ENCODE data around the gene TTC12. TPM values are rescaled to one million over a fixed set of nuclear protein-coding genes. Genes with fewer than 3 reads are reported as not detected.

The TTC12 gene
- total RNA-seq, result 35.7 TPM

- no peaks in the 10 kb centered on the region for H3K9me3 ChIP-seq (ENCODE audit: low read depth, low read length)
- peak within 1 kb of the TSS; percentile 66 for H3K4me3 ChIP-seq (ENCODE audit: low read length)
- peaks cover 18% of the 10 kb centered on the region for H3K4me1 ChIP-seq (ENCODE audit: insufficient read depth, low read length)
- no peaks in the 10 kb centered on the region for H3K27me3 ChIP-seq (ENCODE audit: insufficient read depth, low read length)
Observed at GRCh38 chr11:113314389-113315301, at the start of gene TTC12. TTC12 (plus strand) TSS chr11:113314583; CDS start chr11:113316258, 1,675 bp downstream.

GRCh38 chr11:113265362-113265761 is 49.0 kb upstream of the TTC12 start:
- Histone ChIP-seq H3K4me1 (ENCODE audit: insufficient read depth, low read length) (no peaks in the 10 kb centered on the region), H3K9me3 (ENCODE audit: low read depth, low read length) (no peaks in the 10 kb centered on the region)

GRCh38 chr11:113267493-113267892 is 46.9 kb upstream of the TTC12 start:
- Histone ChIP-seq H3K9me3 (ENCODE audit: low read depth, low read length) (no peaks in the 10 kb centered on the region), H3K4me1 (ENCODE audit: insufficient read depth, low read length) (no peaks in the 10 kb centered on the region), H3K4me3 (ENCODE audit: low read length) (no peak overlapping the region), H3K27me3 (ENCODE audit: insufficient read depth, low read length) (no peaks in the 10 kb centered on the region)

More at GRCh38 chr11:113265362-113265761, 49.0 kb upstream of the TTC12 start:
- no peak overlapping the region for H3K4me3 ChIP-seq (ENCODE audit: low read length)
- H3K27me3 ChIP-seq (ENCODE audit: insufficient read depth, low read length), result no peaks in the 10 kb centered on the region

- Histone ChIP-seq H3K27me3 (ENCODE audit: insufficient read depth, low read length) (no peaks in the 10 kb centered on the region), H3K4me3 (ENCODE audit: low read length) (no peak overlapping the region), H3K4me1 (ENCODE audit: insufficient read depth, low read length) (no peaks in the 10 kb centered on the region), H3K9me3 (ENCODE audit: low read depth, low read length) (no peaks in the 10 kb centered on the region)
Observed at GRCh38 chr11:113269096-113269495, 45.3 kb upstream of the TTC12 start.

- no peaks in the 10 kb centered on the region for H3K27me3 ChIP-seq (ENCODE audit: insufficient read depth, low read length)
- H3K9me3 ChIP-seq (ENCODE audit: low read depth, low read length), result no peaks in the 10 kb centered on the region
- H3K4me3 ChIP-seq (ENCODE audit: low read length), result no peak overlapping the region
- no peaks in the 10 kb centered on the region for H3K4me1 ChIP-seq (ENCODE audit: insufficient read depth, low read length)
Observed at GRCh38 chr11:113269636-113270035, 44.7 kb upstream of the TTC12 start.

- Histone ChIP-seq H3K27me3 (ENCODE audit: insufficient read depth, low read length) (no peaks in the 10 kb centered on the region), H3K9me3 (ENCODE audit: low read depth, low read length) (no peaks in the 10 kb centered on the region), H3K4me1 (ENCODE audit: insufficient read depth, low read length) (no peaks in the 10 kb centered on the region), H3K4me3 (ENCODE audit: low read length) (no peak overlapping the region)
Observed at GRCh38 chr11:113270080-113270479, 44.3 kb upstream of the TTC12 start.

- Histone ChIP-seq H3K4me1 (ENCODE audit: insufficient read depth, low read length) (no peaks in the 10 kb centered on the region), H3K4me3 (ENCODE audit: low read length) (no peak overlapping the region), H3K27me3 (ENCODE audit: insufficient read depth, low read length) (no peaks in the 10 kb centered on the region), H3K9me3 (ENCODE audit: low read depth, low read length) (no peaks in the 10 kb centered on the region)
Observed at GRCh38 chr11:113271551-113272245, 42.7 kb upstream of the TTC12 start.

GRCh38 chr11:113272281-113272680 is 42.1 kb upstream of the TTC12 start:
- Histone ChIP-seq H3K9me3 (ENCODE audit: low read depth, low read length) (no peaks in the 10 kb centered on the region), H3K27me3 (ENCODE audit: insufficient read depth, low read length) (no peaks in the 10 kb centered on the region), H3K4me3 (ENCODE audit: low read length) (no peak overlapping the region), H3K4me1 (ENCODE audit: insufficient read depth, low read length) (no peaks in the 10 kb centered on the region)

GRCh38 chr11:113272927-113273615 is 41.3 kb upstream of the TTC12 start:
- Histone ChIP-seq H3K27me3 (ENCODE audit: insufficient read depth, low read length) (no peaks in the 10 kb centered on the region), H3K4me3 (ENCODE audit: low read length) (no peak overlapping the region), H3K9me3 (ENCODE audit: low read depth, low read length) (no peaks in the 10 kb centered on the region), H3K4me1 (ENCODE audit: insufficient read depth, low read length) (no peaks in the 10 kb centered on the region)

- no peaks in the 10 kb centered on the region for H3K27me3 ChIP-seq (ENCODE audit: insufficient read depth, low read length)
- no peaks in the 10 kb centered on the region for H3K9me3 ChIP-seq (ENCODE audit: low read depth, low read length)
- no peaks in the 10 kb centered on the region for H3K4me1 ChIP-seq (ENCODE audit: insufficient read depth, low read length)
- H3K4me3 ChIP-seq (ENCODE audit: low read length), result no peak overlapping the region
Observed at GRCh38 chr11:113273720-113274119, 40.7 kb upstream of the TTC12 start.

GRCh38 chr11:113274713-113275582 is 39.4 kb upstream of the TTC12 start:
- Histone ChIP-seq H3K4me3 (ENCODE audit: low read length) (no peak overlapping the region), H3K4me1 (ENCODE audit: insufficient read depth, low read length) (no peaks in the 10 kb centered on the region)

GRCh38 chr11:113275602-113276001 is 38.8 kb upstream of the TTC12 start:
- Histone ChIP-seq H3K27me3 (ENCODE audit: insufficient read depth, low read length) (no peaks in the 10 kb centered on the region), H3K4me1 (ENCODE audit: insufficient read depth, low read length) (no peaks in the 10 kb centered on the region), H3K4me3 (ENCODE audit: low read length) (no peak overlapping the region)

More at GRCh38 chr11:113274713-113275582, 39.4 kb upstream of the TTC12 start:
- Histone ChIP-seq H3K27me3 (ENCODE audit: insufficient read depth, low read length) (no peaks in the 10 kb centered on the region), H3K9me3 (ENCODE audit: low read depth, low read length) (no peaks in the 10 kb centered on the region)

GRCh38 chr11:113276466-113276865 is 37.9 kb upstream of the TTC12 start:
- Histone ChIP-seq H3K4me3 (ENCODE audit: low read length) (no peak overlapping the region), H3K4me1 (ENCODE audit: insufficient read depth, low read length) (no peaks in the 10 kb centered on the region), H3K9me3 (ENCODE audit: low read depth, low read length) (no peaks in the 10 kb centered on the region), H3K27me3 (ENCODE audit: insufficient read depth, low read length) (no peaks in the 10 kb centered on the region)

More at GRCh38 chr11:113275602-113276001, 38.8 kb upstream of the TTC12 start:
- no peaks in the 10 kb centered on the region for H3K9me3 ChIP-seq (ENCODE audit: low read depth, low read length)

- H3K27me3 ChIP-seq (ENCODE audit: insufficient read depth, low read length), result no peaks in the 10 kb centered on the region
- no peaks in the 10 kb centered on the region for H3K9me3 ChIP-seq (ENCODE audit: low read depth, low read length)
- no peaks in the 10 kb centered on the region for H3K4me1 ChIP-seq (ENCODE audit: insufficient read depth, low read length)
- H3K4me3 ChIP-seq (ENCODE audit: low read length), result no peak overlapping the region
Observed at GRCh38 chr11:113277907-113278306, 36.5 kb upstream of the TTC12 start.

Measured in mononuclear cell (primary cell).